GM12891 (cell line): ENCODE data around the gene ORC2.

ENCODE experiments used
- PAX5 ChIP-seq: IDR thresholded peaks from 2 replicates; pipeline ENCODE4 v1.6.1; 2011; ENCODE audit warnings: low read length, moderate library complexity, mild to moderate bottlenecking; ENCODE audit not compliant: insufficient read depth, severe bottlenecking
- POLR2A ChIP-seq: IDR thresholded peaks from 2 replicates; pipeline ENCODE4 v1.6.1; 2011; ENCODE audit warnings: low read depth, low read length, control low read depth
- POLR2AphosphoS5 ChIP-seq: IDR thresholded peaks from 2 replicates; pipeline ENCODE4 v1.6.1; 2011; ENCODE audit warnings: low read depth, low read length, control low read depth
- SPI1 ChIP-seq: IDR thresholded peaks from 2 replicates; pipeline ENCODE4 v1.6.1; 2011; ENCODE audit warnings: low read depth, low read length, control low read depth
- TAF1 ChIP-seq: IDR thresholded peaks from 2 replicates; pipeline ENCODE4 v1.6.1; 2011; ENCODE audit warnings: low read depth, low read length, control low read depth

DNA sequence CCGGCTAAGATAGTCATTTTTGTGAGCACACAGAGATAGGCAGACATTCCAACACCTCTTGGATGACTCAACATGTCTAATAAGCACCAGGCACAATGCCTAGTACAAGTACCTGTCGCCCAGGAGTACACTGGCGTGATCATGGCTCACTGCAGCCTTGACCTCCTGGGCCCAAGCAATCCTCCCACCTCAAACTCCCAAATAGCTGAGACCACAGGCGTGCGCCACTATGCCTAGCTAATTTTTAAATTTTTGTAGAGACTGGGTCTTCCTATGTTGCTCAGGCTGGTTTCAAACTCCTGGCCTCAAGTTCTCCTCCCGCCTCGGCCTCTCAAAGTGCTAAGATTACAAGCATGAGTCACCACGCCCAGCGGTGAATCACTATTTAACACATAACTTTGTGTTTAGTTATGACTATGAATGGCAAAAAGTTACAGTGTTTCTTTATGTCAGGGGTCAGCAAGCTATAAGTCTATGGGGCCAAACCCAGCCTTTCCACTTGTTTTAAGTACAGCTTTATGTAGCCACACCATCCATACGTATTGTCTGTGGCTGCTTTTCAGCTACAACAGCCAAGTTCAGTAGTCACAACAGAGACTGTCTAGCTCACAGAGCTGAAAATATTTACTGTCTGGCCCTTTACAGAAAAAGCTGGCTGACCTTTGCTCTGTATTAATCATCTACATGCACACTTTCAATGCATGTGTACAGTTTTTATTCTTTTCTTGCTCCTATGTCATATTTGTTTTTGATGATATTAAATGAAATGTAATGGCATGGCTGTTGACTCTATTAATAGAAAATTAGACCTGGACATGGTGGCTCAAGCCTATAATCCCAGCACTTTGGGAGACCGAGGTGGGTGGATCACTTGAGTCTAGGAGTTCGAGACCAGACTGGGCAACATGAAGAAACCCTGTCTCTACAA lies 18.7 kb downstream of the ORC2 start:
- TF ChIP-seq POLR2A (no peak), POLR2AphosphoS5 (no peak), SPI1 (no peak), TAF1 (no peak), PAX5 (no peak)
